AG04450 (cell line): ENCODE results near the gene OR1F1. TPM values are rescaled to one million over a fixed set of nuclear protein-coding genes. Genes with fewer than 3 reads are reported as not detected.
"Not testable (repeated sequence)": the region's sequence is repeated elsewhere in the genome, so short reads cannot be mapped to it uniquely, and the experiment has no call there.

Source experiments
- CTCF ChIA-PET: fragments of 300-600, 350-600 bp; formaldehyde crosslinking; extraction: SDS; loops from one replicate; lab custom pipeline; 2022; ENCODE audit warnings: antibody characterized with exemption, inconsistent platforms; lab: Charles Lee
- POLR2A ChIA-PET: fragments of 350-600 bp; formaldehyde crosslinking; extraction: SDS; loops from one replicate; lab custom pipeline; 2021; ENCODE audit warnings: antibody characterized with exemption, inconsistent platforms; lab: Yijun Ruan, JAX
- DNase-seq: peaks from one replicate; pipeline ENCODE4 v3.0.0-alpha.2; 2011; ENCODE audit warnings: low read depth, low spot score
- H3K27ac ChIP-seq: one replicate; pipeline ENCODE4 v1.5.1; 2012; ENCODE audit warnings: low read depth, low read length, control low read depth
- H3K27me3 ChIP-seq: one replicate; pipeline ENCODE4 v1.6.0; 2012; ENCODE audit warnings: low read length; ENCODE audit not compliant: control insufficient read depth, insufficient read depth
- H3K4me3 ChIP-seq: 2 replicates; pipeline ENCODE4 v1.5.1; 2011; ENCODE audit warnings: mild to moderate bottlenecking, low read depth, low read length, control low read depth
- H3K9me3 ChIP-seq: 2 replicates; pipeline ENCODE4 v1.5.1; 2012; ENCODE audit warnings: low read length; ENCODE audit not compliant: control insufficient read depth, insufficient read depth
- polyA plus RNA-seq: library from polyadenylated mRNA; depleted of rRNA; stranded (reverse); fragments of >200 nt; gene quantifications from 2 replicates; pipeline ENCODE4 v1.2.3, GENCODE V29; 2011
- TF ChIP-seq, protein P1 (sequence below): IDR thresholded peaks from 2 replicates; pipeline ENCODE4 v1.5.1; 2011; ENCODE audit warnings: low read depth, low read length, control low read depth, inconsistent platforms

The OR1F1 gene
- polyA plus RNA-seq, 1 experiment, result 0.29 TPM

DNA sequence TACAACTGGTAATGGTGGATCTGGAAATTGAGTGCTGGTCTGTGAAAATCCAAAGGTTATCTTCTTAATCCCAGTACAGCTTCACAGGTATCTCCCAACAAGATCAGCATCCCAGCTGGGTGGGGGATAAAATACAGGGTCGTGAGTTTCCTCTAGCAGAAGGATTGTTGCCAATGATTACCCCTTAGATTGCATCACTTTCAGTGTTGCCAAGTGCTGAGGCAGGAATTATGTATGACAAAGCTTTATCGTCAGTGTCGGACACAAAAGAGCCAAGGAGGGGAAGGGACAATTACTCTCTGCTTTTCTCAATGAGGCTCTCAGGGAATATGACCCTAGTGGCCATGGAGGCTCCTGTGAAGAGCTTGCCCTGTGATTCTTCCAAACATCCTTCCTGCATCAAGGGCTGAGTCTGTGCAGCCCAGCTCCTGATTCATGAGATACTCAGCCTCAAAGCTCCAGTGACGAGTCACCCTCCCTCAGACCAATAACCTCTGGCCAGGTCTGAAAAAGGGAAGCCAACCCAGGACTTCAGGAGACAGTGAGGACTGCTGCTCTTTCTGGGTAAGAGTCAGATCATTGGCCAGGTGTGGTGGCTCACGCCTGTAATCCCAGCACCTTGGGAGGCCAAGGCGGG, 15.0 kb downstream of the OR1F1 start:
- no peak for DNase-seq
- Histone ChIP-seq H3K9me3 (peaks cover 18% of the 10 kb centered on the region), H3K27ac (no peak overlapping the region), H3K27me3 (no peaks in the 10 kb centered on the region), H3K4me3 (no peak overlapping the region)
- CTCF ChIA-PET, result no interaction called here
- POLR2A ChIA-PET, result no interaction called here
- TF ChIP-seq, protein P1, sequence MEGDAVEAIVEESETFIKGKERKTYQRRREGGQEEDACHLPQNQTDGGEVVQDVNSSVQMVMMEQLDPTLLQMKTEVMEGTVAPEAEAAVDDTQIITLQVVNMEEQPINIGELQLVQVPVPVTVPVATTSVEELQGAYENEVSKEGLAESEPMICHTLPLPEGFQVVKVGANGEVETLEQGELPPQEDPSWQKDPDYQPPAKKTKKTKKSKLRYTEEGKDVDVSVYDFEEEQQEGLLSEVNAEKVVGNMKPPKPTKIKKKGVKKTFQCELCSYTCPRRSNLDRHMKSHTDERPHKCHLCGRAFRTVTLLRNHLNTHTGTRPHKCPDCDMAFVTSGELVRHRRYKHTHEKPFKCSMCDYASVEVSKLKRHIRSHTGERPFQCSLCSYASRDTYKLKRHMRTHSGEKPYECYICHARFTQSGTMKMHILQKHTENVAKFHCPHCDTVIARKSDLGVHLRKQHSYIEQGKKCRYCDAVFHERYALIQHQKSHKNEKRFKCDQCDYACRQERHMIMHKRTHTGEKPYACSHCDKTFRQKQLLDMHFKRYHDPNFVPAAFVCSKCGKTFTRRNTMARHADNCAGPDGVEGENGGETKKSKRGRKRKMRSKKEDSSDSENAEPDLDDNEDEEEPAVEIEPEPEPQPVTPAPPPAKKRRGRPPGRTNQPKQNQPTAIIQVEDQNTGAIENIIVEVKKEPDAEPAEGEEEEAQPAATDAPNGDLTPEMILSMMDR, result no peak

DNA sequence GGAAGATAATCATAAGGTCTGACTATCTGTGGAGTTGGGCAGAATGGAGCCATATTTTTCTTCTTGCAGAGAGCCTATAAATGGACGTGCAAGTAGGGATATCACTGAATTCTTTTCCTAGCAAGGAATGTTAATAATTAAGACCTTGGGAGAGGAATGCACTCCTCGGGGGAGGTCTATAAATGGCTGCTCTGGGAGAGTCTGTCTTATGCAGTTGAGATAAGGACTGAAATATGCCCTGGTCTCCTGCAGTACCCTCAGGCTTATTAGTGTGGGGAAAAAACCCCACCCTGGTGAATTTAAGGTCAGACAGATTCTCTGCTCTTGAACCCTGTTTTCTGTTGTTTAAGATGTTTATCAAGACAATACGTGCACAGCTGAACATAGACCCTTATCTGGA, 17.9 kb downstream of the OR1F1 start:
- H3K4me3 ChIP-seq, POLR2A ChIA-PET, CTCF ChIA-PET, DNase-seq, H3K27me3 ChIP-seq, H3K27ac ChIP-seq: not testable (repeated sequence)
- peaks cover 18% of the 10 kb centered on the region for H3K9me3 ChIP-seq

DNA sequence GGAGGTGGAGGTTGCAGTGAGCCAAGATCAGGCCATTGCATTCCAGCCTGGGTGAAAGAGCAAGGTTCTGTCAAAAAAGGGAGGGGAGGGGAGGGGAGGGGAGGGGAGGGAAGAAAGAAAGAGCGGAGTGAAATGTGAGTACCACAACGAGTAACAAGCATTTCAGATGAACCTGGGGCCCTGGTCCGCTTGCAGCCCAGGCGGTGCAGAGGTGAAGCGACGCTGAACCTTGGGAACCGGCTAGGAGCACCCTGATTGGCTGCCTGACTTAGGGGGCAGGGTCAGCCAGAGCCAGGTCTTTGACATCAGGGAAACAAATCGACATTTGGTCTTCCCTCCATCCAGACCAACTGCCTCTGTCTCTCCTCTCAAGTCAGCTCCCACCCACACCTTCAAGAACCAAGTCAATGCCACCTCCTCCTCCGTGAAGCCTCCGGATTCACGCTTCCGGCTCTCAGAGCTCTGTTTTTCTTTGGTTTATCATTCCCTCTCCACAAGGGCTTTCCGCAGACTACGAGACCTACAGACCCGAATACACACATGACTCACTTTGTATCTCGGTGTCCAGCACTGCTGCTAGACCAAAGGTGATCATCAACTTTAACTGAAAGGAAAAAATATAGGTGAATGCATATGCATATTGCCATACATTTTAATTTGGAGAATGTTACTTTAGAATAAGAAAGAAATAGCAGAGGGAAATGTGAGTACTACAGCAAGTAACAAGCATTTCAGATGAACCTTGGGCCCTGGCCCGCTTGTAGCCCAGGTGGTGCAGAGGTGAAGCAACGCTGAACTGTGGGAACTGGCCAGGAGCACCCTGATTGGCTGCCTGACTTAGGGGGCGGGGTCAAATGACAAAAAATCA, 19.3 kb downstream of the OR1F1 start:
- Histone ChIP-seq H3K27me3 (no peaks in the 10 kb centered on the region), H3K9me3 (peaks cover 18% of the 10 kb centered on the region), H3K27ac (no peak overlapping the region), H3K4me3 (no peak overlapping the region)
- ChIA-PET POLR2A (no interaction called here), CTCF (no interaction called here)
- TF ChIP-seq, protein P1, result no peak
- no peak for DNase-seq

DNA sequence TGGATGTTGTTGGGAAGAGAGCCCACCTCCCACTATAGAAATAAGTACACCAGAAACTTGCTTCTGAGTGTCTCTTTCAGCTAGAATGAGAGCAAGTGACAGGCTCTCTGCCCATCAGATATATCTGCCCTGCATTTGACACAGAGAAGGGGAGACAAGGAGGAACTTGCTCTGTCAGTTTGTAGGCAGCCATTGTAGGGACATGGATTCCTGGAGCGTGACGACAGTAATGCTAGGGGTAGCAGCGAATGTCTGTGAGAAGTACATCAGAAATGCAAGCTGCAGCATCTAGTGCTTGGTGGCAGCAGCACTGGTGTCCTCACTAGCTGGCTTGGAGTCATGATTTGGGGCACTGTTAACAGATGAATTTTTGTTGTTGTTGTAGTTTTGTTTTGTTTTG, 24.0 kb downstream of the OR1F1 start:
- POLR2A ChIA-PET, result no interaction called here
- TF ChIP-seq, protein P1, result no peak
- DNase-seq, result no peak
- Histone ChIP-seq H3K27ac (no peak overlapping the region), H3K4me3 (no peak overlapping the region), H3K27me3 (no peaks in the 10 kb centered on the region), H3K9me3 (peaks cover 7% of the 10 kb centered on the region)
- CTCF ChIA-PET, result no interaction called here

DNA sequence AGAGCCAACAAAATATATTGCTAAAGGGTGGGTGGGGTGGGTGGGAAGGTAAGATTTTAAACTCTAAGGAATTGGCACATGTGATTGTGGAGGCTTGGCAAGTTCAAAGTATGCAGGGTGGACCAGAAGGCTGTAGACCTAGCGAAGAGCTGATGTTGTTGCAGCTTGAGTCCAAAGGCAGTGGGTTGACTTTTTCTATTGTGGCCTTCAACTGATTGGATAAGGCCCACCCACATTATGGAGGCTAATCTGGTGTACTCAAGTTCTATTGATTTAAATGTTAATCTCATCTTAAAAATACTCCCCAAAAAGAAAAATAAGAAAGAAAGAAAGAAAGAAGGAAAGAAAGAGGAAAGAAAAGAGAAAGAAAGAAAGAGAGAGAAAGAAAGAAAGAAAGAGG, 24.6 kb downstream of the OR1F1 start:
- no peak overlapping the region for H3K4me3 ChIP-seq
- H3K27ac ChIP-seq, result no peak overlapping the region
- CTCF ChIA-PET, result no interaction called here
- TF ChIP-seq, protein P1, result no peak
- DNase-seq, result no peak
- no peaks in the 10 kb centered on the region for H3K27me3 ChIP-seq
- POLR2A ChIA-PET, result no interaction called here
- peaks cover 2% of the 10 kb centered on the region for H3K9me3 ChIP-seq
